ENCODE measurements around the gene WNT8B. TPM values are rescaled to one million over a fixed set of nuclear protein-coding genes. Genes with fewer than 3 reads are reported as not detected.
A peak's percentile ranks its signal among the peaks of the same experiment; 100 is the strongest.

WNT8B gene
- total and polyA plus RNA-seq, 10 of the 15 experiments (the other 5 are each of a cell fraction or from before 2014, with no cell fraction given) = not detected

DNA sequence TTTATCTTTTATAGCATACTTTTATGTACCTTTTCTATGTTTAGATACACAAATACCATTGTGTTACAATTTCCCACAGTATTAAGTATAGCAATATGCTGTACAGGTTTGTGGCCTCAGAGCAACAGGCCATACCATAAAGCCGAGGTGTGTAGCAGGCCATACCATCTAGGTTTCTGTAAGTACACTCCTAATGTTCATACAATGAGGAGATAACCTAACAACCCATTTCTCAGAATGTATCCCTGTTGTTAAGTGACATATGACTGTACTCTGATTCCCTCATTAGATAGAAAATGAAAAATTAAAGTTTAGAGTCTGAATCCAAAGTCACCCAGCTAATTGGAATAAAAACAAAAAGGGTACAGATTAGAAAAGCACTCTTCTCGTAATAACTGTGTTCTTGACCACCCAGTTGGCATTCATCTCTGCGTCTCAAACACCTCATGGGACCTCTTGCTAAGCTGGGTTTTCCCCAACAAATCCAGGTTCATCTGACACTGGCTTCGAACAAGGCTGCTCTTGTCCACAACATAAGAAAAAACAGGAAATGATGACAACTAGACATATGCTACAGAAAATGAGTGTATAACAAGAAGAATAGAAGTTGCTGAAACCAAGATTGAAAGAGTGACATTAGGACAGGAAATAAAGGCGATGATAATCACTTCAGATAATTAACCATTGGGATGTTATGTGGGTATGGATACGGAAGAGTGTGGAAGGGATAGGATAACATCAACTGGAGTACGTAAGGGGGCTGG lies 65.5 kb downstream of the WNT8B start (continued):
- TF ChIP-seq ATF7 (IDR thresholded peaks at IDR 0.05; ENCODE audit: low read depth) (peak; percentile 55; the same call in 1 of the 2 replicates), ZBED1 (IDR thresholded peaks at IDR 0.05; ENCODE audit: borderline replicate concordance) (no peak), SREBF2 (IDR thresholded peaks at IDR 0.05; ENCODE audit: low read length) (no peak), BACH1 (IDR thresholded peaks at IDR 0.05; ENCODE audit: borderline replicate concordance) (no peak), ZNF207 (IDR thresholded peaks at IDR 0.05; ENCODE audit: borderline replicate concordance) (no peak), SIX5 (IDR thresholded peaks at IDR 0.05; ENCODE audit: low read depth, low read length, severe bottlenecking) (no peak), MTA2 (IDR thresholded peaks at IDR 0.05; ENCODE audit: low read depth) (0 out of 2 replicates have a peak, but pooled peaks have one; percentile 15), CBFB (IDR thresholded peaks at IDR 0.05; ENCODE audit: low read depth) (no peak)
- TF ChIP-seq, protein P1, sequence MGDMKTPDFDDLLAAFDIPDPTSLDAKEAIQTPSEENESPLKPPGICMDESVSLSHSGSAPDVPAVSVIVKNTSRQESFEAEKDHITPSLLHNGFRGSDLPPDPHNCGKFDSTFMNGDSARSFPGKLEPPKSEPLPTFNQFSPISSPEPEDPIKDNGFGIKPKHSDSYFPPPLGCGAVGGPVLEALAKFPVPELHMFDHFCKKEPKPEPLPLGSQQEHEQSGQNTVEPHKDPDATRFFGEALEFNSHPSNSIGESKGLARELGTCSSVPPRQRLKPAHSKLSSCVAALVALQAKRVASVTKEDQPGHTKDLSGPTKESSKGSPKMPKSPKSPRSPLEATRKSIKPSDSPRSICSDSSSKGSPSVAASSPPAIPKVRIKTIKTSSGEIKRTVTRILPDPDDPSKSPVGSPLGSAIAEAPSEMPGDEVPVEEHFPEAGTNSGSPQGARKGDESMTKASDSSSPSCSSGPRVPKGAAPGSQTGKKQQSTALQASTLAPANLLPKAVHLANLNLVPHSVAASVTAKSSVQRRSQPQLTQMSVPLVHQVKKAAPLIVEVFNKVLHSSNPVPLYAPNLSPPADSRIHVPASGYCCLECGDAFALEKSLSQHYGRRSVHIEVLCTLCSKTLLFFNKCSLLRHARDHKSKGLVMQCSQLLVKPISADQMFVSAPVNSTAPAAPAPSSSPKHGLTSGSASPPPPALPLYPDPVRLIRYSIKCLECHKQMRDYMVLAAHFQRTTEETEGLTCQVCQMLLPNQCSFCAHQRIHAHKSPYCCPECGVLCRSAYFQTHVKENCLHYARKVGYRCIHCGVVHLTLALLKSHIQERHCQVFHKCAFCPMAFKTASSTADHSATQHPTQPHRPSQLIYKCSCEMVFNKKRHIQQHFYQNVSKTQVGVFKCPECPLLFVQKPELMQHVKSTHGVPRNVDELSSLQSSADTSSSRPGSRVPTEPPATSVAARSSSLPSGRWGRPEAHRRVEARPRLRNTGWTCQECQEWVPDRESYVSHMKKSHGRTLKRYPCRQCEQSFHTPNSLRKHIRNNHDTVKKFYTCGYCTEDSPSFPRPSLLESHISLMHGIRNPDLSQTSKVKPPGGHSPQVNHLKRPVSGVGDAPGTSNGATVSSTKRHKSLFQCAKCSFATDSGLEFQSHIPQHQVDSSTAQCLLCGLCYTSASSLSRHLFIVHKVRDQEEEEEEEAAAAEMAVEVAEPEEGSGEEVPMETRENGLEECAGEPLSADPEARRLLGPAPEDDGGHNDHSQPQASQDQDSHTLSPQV (IDR thresholded peaks at IDR 0.05) = no peak
- TF ChIP-seq, protein P2, sequence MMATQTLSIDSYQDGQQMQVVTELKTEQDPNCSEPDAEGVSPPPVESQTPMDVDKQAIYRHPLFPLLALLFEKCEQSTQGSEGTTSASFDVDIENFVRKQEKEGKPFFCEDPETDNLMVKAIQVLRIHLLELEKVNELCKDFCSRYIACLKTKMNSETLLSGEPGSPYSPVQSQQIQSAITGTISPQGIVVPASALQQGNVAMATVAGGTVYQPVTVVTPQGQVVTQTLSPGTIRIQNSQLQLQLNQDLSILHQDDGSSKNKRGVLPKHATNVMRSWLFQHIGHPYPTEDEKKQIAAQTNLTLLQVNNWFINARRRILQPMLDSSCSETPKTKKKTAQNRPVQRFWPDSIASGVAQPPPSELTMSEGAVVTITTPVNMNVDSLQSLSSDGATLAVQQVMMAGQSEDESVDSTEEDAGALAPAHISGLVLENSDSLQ (IDR thresholded peaks at IDR 0.05) = peak; percentile 60

All from GM12878 (cell line).